ENCODE data around the gene ZNF275. TPM values are rescaled to one million over a fixed set of nuclear protein-coding genes. Genes with fewer than 3 reads are reported as not detected.
"Not testable (repeated sequence)": the region's sequence is repeated elsewhere in the genome, so short reads cannot be mapped to it uniquely, and the experiment has no call there.

ZNF275 gene
- total RNA-seq, 1 experiment from 2014 or later: 9.0 TPM

GRCh38 chrX:153387345-153387744, 53.4 kb downstream of the ZNF275 start:
- DNase-seq (ENCODE audit: low read depth): no peak

GRCh38 chrX:153387987-153388721, 54.2 kb downstream of the ZNF275 start:
- DNase-seq (ENCODE audit: low read depth): no peak

DNA sequence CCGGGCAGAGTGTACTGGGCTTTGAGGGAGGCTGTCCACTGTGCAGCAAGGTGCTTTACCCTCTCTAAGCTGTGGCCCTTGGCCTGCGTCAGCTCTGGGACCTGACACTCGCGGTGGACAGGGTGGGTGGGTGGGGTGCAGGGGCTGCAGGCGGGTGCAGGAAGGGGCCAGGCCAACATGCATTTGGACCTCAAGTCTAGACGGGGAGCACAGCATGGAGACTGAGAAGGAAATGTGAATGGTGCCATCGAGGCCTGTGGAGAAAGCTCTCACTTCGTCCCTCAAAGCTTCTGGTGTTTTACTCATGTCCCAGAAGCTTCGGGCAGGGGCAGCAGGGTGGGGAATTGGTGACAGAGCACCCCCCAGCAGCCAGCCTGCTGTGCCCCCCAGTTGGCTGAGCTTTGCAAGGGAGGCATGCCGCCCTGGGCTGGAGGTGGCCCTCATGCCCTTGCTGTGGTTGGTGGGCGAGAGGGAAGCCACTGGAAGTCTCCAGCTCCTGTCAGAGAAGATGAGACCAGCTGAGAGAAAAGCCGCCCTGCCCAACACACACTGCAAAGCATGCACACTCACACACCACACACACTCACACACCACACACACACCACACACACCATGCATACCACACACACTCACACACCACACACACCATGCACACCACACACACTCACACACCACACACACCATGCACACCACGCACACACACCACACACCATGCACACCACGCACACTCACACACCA, 54.9 kb downstream of the ZNF275 start:
- DNase-seq (ENCODE audit: low read depth): no peak

GRCh38 chrX:153389460-153389768, 55.5 kb downstream of the ZNF275 start:
- DNase-seq (ENCODE audit: low read depth): not testable (repeated sequence)

DNA sequence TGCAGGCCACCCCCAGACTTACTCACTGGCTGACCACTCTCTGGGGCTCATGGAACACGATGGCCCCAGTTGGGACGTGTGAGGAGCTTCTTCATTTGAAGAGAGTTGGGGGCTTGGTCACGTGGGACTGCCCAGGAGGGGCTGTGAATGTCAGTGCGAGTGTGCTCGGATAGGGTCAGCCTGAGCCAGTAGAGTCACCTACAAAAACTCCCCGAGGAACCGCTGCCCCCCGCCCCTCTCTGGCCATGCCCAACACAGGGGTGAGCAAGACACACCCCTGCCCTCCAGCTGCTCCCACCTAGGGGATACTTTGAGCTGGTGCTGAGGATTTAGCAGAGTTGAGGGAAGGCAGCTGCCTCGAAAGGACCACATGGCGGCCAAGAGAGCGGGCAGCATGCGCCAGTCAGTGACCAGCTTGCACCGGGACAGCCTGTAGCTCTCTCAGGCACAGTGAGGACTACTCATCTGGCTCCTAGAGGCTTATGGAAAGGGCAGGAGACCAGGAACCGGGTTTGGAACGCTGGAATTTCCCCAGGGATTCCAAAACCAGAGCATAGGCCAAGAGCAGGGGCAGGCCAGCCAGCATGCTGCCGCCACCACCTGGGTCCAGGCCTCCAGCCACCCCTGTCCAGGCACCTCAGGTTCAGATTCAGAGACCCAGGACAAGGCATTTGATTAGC, 58.8 kb downstream of the ZNF275 start:
- DNase-seq (ENCODE audit: low read depth): no peak

DNA sequence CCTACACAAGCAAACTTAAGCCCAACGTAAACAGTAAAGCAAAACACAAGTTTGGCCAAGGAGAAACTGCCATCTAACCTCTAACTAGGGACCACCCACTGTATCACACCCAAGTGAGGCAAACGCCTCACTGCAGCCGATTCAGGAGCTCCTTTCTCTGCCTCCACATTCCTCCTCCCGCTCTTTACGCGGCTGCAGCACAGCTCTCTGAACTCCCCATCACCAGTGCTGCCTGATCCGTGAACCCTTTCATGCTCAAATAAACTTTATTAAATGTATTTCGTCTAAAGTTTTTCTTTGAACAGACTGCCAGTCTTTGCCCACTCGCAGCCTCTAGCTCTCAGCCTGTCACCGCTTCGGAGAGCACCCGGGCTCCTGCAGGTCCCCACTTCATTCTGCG, 60.7 kb downstream of the ZNF275 start:
- no peak for DNase-seq (ENCODE audit: low read depth)

DNA sequence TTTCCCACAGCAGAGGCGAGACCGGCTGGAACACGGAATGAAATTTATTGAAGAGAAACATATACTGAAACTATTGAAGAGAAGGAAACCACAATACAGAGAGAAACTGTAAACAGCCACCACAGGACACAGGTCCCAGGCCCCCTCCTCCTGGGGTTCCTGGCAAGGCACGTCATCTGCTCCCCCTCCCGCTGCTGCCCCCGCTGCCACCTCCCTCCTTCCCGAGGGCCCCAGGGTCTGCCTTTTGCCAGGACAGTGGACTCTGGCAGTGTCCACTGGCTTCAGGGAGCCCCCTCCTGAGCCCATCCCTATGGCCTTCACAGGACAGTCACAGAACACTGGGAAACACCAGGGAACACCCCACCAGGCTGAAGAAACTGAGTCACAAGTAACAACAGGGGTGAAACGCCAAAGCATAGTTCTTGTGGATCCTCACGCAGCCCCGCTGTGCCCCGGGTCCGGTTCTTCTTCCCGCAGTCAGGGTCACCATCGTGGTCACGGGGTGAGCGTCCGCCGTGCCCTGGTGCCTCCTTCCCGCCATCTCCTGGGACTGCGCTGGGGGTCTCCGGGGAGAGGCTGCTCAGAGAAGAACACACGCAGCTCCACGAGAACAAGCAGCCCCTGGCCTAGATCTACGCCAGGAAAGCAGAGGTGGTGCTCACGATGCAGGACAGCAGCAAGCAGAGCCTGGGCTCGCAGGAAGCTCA, 61.8 kb downstream of the ZNF275 start:
- DNase-seq (ENCODE audit: low read depth): no peak

DNA sequence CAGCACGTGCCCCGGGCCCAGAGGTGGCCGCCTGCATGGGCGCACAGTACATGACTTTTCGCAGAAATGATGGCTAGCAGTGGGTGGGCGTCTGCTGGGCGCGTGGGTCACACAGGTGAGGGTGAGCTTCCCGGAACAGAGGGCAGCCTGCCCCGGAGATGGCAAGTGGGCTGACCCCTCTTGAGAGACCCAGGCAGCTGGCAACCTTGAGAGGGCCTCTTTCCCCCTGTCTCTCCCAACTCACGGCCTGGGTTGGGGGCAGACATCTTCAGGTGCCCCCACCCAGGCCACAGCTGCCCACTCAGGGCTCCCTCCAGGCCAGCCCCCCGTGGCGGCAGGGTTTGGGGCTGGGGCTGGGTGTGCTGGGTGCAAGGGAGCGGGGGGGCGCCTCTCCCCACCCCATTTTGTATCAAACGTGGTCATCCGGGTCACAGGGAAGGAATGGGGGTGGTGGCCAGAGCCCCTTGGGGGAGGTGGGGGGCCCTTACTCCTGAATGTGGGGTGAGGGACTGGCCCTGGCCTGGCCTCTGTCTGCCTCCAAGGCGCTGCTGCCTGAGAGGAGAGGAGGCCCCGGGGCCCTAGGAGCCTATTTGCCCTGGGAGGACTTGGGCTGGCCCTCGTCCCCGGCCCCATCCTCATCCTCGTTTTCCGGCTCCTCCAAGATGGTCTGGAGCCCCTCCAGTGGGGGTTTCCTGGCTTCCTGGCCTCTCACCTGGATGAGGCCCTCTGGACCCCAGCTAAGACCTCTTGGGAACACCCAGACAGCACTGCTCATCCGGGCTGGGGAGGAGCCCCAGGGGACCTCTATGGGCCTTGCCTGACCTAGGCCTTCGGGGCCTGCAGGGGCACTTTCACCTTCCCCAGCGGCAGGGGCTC, 62.6 kb downstream of the ZNF275 start:
- DNase-seq (ENCODE audit: low read depth): no peak

DNA sequence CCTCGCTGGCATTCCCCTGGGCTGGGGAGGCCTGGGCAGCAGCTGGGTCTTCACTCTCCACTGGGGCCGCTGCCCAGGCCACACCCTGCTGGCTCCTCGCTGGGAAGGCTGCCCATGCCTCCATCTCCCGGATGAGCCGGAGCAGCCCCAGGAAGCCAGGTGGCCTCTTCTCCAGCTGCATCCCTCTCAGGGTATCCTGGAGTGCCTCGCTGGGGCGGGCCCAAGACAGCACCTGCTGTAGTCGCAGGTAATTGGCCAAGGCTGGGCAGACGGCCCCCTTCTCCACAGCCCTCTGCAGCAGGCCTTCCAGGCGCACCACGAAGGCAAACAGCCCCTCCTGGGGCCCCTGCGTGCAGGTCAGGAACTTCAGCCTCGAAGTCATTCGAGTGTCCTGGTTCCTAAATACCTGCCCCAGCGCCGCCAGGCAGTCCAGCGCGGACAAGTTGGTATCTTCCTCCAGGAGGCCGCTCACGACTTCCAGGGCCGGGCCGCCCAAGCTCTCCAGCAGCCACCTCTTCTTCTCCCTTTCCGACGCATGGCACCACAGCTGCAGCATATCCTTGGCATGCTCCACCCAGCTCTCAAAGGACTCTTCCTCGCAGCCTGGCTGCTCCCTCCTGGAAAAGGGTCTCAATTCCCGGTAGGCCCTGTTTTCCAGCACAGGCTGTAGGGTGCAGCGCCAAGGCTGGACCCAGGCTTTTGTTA, 63.5 kb downstream of the ZNF275 start:
- DNase-seq (ENCODE audit: low read depth): no peak

- no peak for DNase-seq (ENCODE audit: low read depth)
Measured at GRCh38 chrX:153398275-153398960, 64.5 kb downstream of the ZNF275 start.

- DNase-seq (ENCODE audit: low read depth): peak; percentile 3
Measured at GRCh38 chrX:153400146-153401132, 66.5 kb downstream of the ZNF275 start.

GRCh38 chrX:153401133-153401764, 67.3 kb downstream of the ZNF275 start, which contains the start of gene PNMA6E:
TSS of gene PNMA6E (minus strand) at chrX:153401350. CDS start at chrX:153398849, 2,501 bp downstream.
- DNase-seq (ENCODE audit: low read depth): no peak

Other genes with a start within 250 kb of the ZNF275 start
- gene MAGEA1, start 154.9 kb upstream of the ZNF275 start, total RNA-seq (2014; rRNA removed): not detected in 2 replicates
- gene PNMA6F, start 12.4 kb upstream of the ZNF275 start, total RNA-seq (2014; rRNA removed): not detected in 2 replicates
- gene PNMA6E, start 67.2 kb downstream of the ZNF275 start, total RNA-seq (2014; rRNA removed): not detected in 2 replicates
- not detected in 2 replicates for gene ZFP92, start 77.3 kb downstream of the ZNF275 start, total RNA-seq (2014; rRNA removed)
- 0.90 and 2.3 TPM in 2 replicates for gene TREX2, start 111.9 kb downstream of the ZNF275 start, total RNA-seq (2014; rRNA removed)
- 29.3 and 52.6 TPM in 2 replicates for gene HAUS7, start 136.4 kb downstream of the ZNF275 start, total RNA-seq (2014; rRNA removed)
- gene BGN, start 160.8 kb downstream of the ZNF275 start, total RNA-seq (2014; rRNA removed): not detected in 2 replicates
- not detected in 2 replicates for gene ATP2B3, start 183.5 kb downstream of the ZNF275 start, total RNA-seq (2014; rRNA removed)